HG02970 (cell line): ENCODE results near the gene FOXP4.
A peak's percentile ranks its signal among the peaks of the same experiment; 100 is the strongest.

Experiments
- ATAC-seq: cut with Tn5 transposase; IDR thresholded peaks from one replicate; pipeline ENCODE4 v1.9.1; 2021; ENCODE audit warnings: mild to moderate bottlenecking, moderate library complexity, moderate number of reproducible peaks; ENCODE audit not compliant: unreplicated experiment, low FRiP score

FOXP4 gene, protein sequence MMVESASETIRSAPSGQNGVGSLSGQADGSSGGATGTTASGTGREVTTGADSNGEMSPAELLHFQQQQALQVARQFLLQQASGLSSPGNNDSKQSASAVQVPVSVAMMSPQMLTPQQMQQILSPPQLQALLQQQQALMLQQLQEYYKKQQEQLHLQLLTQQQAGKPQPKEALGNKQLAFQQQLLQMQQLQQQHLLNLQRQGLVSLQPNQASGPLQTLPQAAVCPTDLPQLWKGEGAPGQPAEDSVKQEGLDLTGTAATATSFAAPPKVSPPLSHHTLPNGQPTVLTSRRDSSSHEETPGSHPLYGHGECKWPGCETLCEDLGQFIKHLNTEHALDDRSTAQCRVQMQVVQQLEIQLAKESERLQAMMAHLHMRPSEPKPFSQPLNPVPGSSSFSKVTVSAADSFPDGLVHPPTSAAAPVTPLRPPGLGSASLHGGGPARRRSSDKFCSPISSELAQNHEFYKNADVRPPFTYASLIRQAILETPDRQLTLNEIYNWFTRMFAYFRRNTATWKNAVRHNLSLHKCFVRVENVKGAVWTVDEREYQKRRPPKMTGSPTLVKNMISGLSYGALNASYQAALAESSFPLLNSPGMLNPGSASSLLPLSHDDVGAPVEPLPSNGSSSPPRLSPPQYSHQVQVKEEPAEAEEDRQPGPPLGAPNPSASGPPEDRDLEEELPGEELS

DNA sequence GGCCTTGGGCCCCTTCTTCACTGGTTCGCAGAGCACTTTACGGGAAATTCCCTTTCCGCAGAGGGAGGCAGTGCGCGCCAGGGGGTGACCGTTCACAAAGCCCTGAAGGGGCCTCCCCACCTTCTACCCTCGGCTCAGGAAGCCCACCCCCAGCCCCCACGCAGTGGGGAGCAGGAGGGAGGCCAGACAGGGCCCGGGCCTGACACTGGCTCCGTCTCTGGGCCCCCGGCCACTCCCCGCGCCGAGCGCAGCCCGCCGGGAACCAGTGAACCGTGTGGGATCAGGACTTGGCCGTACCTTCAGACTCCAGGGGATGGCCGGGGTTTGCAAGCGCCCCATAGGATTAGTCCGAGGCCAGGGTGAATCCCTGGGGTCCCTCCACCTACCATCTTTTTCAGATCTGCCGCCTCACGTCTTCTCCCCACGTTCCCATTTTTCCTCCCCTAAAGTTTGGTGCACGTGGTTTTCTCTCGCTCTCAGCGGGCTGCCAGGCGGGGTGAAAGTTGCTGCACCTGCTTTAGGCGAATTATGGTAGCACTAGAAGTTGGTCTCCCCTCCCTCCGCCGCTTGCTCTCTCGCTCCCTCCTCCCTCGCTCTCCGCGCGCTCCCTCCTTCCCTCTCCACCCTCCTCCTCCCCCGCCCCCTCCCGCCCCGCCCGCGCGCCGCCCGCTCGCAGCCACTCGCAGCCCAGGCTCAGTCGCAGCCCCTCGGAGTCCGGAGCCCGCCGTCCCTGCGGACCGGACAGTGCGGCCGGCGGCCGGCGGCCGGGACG, at the start of gene FOXP4:
Gene FOXP4 (plus strand): TSS at position 679 of the 772 bp plus-strand sequence. CDS start 19,380 bp downstream, outside the sequence.
- ATAC-seq: peak; percentile 63

DNA sequence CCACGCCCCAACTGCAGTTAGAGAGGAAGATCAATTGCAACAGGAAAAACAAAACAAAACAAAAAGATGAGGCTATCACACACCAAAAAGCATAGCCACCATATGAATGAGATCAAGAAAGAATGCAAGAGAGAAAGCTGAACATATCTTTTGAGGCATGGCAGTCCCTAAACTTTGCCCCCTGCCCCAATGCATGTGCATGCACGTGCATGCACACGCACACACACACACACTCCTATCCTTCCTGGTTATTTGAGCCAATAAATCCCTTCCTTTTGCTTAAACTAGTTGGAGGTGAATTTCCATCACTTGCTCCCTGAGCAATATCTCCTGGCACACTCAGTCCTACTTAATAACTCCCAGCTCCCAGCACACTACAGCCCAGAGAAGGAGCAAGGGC, 48.6 kb upstream of the FOXP4 start:
- ATAC-seq: no peak

DNA sequence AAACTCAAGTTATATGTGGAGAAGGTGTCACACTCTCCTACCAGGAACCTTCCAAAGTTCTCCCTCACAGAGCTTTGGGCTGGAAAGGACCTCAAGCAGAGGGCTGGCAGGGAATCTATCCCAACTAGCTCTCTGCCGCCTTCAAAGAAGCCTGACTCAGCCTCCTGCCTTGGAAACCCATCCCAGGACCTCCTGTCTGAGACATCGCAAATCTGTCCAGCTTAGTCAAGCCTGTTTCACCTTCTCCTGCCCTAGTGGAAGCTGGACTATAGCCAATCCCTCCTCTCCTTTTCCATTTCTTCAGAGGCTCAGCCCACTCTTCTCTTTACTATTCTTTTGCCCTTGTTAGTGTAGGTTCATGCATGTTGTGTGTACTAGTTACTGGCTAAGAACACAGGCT, 48.2 kb upstream of the FOXP4 start:
- ATAC-seq: no peak

DNA sequence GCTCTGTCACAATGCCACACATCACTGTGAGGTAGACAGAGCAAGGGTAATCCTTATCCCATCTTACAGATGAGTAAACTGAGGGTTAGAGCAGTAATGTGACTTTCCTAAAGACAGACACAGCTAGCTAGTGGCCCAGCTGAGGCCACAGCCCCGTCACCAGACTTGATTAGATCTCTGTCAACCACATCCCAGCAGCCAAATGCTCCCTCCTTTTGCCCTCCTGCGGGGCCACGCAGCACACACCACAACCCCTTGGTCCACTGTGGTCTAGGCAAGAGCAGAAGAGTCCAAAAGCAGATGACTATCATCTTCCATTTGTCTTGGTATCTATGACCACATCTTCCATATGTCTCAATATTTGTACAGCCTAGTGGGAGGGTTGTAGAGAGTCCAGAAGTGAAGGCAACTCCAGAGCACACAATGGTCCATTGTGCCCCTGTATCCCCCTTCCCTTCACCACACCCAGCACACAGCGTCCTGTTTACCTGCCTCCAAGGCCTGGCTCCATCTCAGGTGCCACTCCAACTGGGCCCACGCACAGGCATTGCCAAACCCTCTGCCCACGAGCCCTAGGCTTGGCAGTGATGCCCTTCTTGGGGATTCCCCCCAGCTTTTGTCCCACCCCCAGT, 47.1 kb upstream of the FOXP4 start:
- ATAC-seq: no peak

DNA sequence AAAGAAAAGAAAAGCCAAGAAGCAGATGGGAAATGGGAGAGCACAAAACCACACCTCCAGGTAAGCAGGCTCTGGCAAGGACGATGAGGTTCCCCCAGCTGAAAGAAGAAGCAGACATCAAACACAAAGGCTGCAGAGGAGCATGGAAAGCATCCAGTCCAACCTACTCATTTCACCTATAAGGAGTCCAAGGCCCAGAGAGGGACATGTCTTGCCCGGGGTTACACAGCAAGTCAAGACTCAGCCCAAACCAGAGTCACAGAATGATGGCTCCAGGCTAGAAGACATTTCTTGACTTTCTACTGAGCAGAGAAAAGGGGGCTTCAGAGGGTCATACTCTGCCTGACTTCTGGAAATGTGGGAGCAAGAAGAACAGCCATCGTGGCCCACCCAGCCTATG, 45.6 kb upstream of the FOXP4 start:
- ATAC-seq: no peak

DNA sequence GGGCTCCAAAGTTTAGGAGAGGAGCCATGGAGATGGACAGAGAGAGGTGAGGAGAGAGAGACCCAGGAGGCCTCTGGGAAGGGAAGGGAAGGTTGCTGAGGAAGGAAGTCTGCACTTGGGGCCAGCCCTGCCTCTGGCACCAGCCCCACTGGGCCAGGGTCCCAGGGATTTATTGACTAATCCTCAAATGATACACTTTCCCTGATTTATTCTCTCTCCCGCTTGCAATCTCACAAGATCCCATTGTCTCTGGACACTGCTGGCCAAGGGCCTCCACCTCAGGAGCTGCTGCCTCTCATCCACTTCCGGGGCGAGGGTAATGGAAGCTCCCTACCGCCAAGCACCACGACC, 43.6 kb upstream of the FOXP4 start:
- ATAC-seq: no peak

DNA sequence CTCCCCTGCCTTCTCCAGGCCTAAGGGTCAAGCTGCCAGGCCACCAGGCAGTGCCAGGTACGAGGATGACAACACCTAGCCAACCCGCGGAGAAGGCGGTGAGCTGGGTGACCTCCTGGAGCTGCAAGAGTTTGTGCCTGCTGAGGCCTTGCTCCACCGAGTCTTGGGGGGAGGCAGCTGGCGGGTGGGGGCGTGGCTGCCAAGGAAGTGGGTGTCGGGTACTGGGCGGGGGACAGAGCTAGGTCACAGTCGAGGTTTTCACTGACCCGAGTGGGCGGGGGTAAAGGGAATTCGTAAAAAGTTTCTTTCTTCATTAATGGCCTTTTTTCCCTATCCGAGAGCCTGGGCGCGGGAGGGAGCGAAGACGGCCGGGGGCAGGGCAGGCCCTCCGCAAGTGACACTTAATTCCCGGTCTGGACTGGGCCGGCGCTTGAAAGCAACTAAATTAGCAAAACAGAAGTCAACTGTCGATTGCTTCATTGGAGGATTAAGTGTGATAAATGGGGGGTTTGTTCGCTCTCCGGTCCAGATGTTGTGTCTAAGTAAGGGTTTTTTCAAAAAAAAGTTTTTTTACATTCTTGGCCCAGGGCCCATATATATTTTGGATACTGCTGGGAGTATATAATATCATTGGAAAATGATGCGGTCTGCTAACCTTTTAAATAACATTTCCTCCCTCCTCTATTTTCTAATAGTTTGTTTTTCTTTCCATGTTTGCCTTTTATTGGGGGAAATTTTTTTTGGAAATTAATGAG, 43.1 kb upstream of the FOXP4 start:
- ATAC-seq: no peak

DNA sequence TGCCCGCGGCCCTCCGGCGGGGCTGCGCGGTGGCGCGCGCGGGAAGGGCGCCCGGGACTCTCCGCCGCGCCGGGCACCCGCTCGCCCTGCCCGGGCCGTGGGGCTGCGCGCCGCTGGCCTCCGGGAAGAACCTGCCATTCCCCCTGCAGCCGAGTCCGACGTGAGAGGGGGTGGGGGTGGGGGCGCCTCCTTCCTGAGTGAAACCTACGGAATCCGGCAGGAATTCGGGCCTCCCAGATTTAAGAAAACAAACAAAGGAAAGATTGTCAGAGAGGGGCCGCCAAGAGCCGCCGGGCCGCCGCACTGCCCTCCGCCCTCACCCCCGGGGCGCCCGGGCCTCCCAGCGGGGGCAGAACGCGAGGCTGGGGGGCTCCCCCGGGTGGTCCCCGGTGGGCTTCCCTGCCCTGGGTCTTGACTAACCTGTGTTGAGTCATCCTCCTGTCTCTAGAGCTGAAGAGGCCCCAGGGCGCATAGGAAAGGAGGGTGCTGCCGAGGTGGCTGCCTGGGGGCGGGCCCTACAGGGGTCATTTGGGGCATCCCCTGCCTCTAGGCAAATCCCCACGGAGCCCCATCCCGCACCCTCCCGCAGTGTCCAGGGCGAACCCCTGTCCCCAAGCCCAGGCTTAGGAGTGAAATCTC, 42.2 kb upstream of the FOXP4 start:
- ATAC-seq: no peak

DNA sequence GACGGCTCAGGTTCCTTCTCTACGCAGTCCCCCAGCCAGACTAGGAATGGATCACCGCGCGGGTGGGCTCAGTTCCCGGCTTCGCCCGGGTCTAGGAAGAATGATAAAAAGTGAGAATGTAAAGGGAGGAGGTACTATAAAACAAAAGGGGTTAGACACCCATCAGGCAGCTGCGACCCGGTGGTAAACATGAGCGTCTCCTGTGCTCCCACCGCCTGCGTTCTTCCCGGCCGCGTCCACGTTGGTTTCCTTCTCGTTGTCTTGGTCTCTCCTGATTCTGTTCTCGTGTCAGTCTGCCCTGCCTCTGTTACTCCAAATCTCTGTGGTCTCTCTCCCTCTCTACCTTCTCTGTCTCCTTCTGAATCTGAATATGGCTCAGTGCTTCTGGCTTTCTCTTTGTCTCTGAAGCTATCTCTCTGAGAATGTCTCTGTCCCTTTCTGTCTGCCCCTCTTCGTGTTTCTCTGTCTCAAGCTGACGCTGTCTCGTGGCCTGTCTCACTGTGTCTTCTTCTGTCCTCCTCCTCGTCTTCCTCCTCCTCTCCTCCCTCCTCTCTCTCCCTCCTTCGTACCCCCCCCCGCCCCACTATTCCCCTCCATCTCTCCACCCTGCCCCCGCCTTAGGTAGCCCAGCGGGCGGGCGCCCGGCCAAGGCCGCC, 41.6 kb upstream of the FOXP4 start:
- no peak for ATAC-seq

DNA sequence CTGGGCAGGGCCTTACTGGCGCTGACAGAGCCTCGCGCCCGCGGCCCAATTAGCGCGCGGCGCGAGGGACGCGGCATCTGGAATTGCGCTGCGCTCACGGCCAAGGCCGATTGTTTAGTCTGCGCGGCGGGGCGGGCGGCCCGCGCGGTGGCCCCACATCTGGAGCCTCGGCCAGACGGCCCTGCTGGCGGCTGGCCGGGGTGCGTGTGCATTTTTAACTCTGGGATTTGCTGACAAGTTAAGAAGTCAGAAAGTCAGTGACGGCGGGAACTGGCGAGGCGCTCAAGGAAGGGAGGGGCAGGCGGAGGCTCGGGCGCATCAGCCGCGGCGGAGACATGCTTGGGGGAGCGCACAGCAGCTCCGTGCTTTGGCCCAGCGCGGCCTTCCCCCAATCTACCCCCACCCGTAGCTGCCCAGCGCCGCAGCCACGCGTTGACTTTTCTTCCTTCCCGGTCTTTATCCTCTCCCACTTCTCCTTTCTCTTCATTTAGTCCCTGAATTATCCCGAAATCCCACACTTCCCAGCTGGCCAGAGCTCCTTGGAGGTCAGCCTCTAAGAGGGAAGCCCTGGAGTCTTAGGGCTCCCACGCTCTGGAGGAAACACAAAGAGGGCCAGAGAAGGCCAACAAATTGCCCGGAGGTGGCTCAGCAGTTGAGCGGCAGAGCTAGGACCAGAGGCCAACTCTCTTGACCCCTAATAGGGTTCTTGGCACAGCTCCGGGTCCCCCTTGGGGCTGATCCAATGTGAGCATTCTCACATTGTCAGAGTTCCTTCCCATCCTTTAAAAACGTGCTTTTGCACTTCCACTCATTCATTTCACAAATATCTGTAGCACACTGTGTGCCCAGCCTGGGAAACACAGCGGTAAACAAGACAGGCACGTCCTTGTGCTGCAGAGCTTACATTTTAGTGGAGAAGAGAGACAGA, 40.8 kb upstream of the FOXP4 start:
- no peak for ATAC-seq

DNA sequence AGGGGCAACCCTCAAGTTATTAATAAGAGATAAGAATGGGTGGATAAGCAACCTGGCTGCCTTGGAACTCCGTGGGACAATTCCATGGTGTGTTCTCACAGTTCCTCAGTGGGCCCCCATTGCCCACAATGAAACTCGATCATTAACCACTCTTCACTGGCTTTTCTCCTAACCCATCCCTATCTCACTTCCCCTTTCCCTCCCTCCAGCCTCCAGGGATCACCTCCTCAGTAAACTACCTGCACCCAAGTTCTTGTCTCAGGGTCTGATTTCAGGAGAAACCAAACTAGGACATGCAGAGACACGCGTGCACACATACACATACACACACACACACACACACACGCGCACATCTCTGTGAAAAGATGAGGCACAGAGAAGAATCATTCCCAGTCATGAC, 37.7 kb upstream of the FOXP4 start:
- no peak for ATAC-seq

DNA sequence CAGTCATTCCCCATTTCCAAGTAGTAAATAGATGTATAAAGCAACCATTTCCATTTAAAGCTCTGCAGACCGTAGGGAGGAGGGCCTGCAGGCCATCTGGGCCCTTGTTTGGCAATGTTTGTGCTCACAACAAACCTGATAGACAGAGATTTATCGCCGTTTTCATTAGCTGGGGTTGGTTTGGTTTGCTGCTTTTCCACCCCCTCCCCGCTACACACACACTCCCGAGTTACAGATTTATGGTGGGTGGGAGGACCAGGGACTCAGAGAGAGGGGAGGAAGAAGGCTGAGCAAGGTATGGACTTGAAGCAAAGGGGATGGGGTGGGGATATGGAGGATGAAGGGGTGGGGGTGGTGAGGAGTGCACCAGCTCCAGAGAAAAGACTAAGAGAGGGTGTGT, 36.6 kb upstream of the FOXP4 start:
- ATAC-seq: no peak

DNA sequence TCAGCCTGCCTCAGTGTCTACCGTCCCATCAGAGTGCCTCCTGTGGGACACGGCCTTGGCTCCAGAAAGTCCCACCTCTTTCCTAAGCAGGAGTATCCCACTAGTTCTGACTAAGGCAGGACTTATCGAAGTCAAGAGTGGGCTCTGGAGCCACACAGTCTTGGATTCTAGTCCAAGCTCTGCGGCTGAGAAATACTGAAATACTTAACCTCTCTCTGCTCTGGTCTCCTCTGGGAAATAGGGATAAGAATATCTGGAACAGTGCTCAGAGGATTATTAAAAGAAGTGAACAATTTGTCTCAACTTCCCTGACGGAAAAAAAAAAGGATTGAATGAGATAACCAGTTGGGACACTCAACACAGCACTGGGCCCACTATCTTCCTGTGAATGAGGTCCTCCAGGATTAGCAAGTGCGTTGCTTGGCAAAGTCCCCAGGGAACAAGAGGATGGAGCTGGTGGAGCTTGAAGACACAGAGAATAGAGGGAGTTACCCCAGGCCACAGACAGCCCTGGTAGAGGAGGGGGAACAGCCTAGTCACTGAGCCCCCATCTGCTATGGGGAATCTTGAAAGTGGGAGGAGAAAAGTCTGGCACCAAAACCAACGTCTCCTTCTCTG, 34.6 kb upstream of the FOXP4 start:
- no peak for ATAC-seq

DNA sequence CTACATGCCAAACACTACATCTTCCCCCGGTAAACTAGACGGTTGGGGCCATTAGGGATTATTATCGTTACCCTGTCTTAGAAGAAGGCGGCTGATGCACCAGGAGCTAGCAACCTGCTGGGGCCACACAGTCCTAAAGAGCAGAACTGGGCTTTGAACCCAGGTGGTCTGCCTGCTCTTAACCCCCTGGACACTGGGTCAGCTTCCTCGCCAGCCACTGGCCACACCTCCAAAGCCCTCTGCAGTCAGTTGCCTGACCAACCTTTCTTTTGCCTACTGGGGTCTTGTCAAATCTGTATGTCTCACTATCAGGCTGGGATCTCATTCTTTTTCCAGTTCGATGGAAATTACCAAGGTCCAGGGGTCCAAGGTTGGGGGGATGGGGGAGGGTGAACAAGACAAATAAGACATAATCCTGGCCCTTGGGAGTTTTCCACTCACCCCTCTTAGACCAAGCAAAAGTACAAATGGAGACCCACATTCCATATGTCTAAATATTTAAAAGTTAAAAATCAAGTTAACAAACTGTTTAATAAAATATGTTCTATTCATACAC, 34.0 kb upstream of the FOXP4 start:
- no peak for ATAC-seq

DNA sequence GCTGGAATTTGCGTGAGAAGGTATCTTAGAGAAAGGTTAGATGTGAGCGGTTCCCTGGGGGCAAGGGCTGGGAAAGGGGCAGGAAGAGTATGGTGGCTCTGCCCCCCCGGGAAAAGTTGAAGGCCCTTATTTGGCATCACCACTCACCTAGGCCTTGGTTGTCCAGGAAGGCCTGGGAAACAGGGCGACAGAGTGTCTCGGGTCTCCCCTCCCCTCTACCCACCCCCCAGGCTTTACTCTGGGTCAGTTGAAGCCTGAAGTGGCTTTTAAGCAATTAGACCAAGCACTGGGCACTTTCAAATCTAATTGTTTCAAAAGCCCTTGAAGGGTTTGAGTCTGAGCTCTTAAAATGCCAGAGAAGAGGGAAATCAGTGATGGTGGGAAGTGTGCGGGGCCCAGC, 30.2 kb upstream of the FOXP4 start:
- ATAC-seq: no peak

DNA sequence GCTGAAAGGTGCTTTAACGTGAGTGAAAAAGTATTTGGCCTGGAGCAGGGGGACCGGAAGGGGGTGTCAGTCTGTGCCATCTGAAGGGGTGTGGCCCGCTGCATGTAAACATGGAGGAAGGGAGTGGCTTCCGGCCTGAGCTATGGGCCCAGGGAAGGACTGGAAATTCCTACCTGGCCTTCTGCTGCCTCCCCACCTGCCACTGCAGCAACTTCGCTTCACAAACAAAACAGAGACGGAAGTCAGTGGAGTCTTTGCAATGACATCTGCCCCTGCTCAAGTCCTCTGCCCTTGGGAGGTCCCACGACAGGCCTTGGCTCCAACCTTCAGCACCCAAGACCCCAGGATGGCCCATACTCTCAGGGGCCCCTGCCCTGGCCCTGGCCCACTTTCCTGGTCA, 28.1 kb upstream of the FOXP4 start:
- no peak for ATAC-seq

DNA sequence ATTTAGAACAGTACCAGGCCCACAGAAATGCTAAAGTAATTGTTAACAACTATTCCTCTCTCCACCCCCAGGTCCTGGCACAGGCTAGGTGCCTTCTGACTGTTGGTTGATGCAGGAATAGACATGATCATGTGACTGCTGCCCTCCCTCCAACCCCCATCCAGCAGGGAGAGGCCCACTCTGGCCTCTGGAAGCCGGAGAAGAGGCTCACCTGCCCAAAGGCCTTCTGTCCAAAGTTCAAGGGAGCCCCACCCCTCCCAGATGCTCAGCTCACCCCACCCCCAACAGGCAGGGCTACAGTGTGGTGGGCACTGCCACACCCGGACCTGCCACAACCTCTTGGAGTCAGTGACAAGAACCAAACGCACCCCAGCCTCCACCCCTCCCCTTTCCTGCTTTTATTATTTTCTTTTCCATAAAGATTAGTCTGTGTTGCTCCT, 26.9 kb upstream of the FOXP4 start:
- ATAC-seq: no peak
